Testis (tissue), 3 donors: ENCODE data around the gene MAN1C1. TPM values are rescaled to one million over a fixed set of nuclear protein-coding genes. Genes with fewer than 3 reads are reported as not detected.

Experiments
- DNase-seq: peaks from one replicate; pipeline ENCODE4 v3.0.0-alpha.2; 2019
- H3K27ac ChIP-seq, 2 donors: fragments of 200-600 bp; sonication (generic); one replicate each; pipeline ENCODE4 v1.5.1; 2019
- H3K27me3 ChIP-seq: fragments of 200-600 bp; sonication (generic); one replicate; pipeline ENCODE4 v1.5.1; 2019
- H3K36me3 ChIP-seq: fragments of 200-600 bp; sonication (generic); one replicate; pipeline ENCODE4 v1.5.1; 2017; ENCODE audit warnings: low read depth; ENCODE audit errors: missing control alignments
- H3K4me1 ChIP-seq: fragments of 200-600 bp; sonication (generic); one replicate; pipeline ENCODE4 v1.5.1; 2019
- H3K4me3 ChIP-seq, 2 donors: fragments of 200-600 bp; sonication (generic); one replicate each; pipeline ENCODE4 v1.5.1; 2017 to 2019
- H3K9me3 ChIP-seq: fragments of 200-600 bp; sonication (generic); one replicate; pipeline ENCODE4 v1.5.1; 2017
- POLR2A ChIP-seq: fragments of 450-650 bp; IDR thresholded peaks from one replicate; pipeline ENCODE4 v1.6.1; 2017; ENCODE audit warnings: antibody characterized with exemption, mild to moderate bottlenecking, moderate library complexity
- WGBS, 2 donors: methylation state at CpG; one replicate each; pipeline ENCODE4 v1.1.5; 2018; 5-methylcytosine and 5-hydroxymethylcytosine counted together
- intact Hi-C: fragments of 100-400 bp; cut with DNase I; formaldehyde crosslinking; loops from one replicate; pipeline ENCODE4 v1.15.1; 2023; ENCODE audit warnings: low total_unique reads
- polyA plus RNA-seq: library from polyadenylated mRNA; stranded (reverse); fragments of 350-450 nt; fragmentation: Illumina TruSeq; extraction: RNeasy Lipid Tissue Mini Kit (QIAGEN cat#74804); gene quantifications from one replicate; pipeline ENCODE4 v1.2.3, GENCODE V29; 2014; ENCODE audit warnings: low read depth, low replicate concordance; ENCODE audit not compliant: insufficient read depth
- total RNA-seq, 2 donors: library from RNA; depleted of rRNA; stranded (reverse); fragments of >200 nt; gene quantifications; one replicate each; pipeline ENCODE4 v1.2.3, GENCODE V29; 2016
- TF ChIP-seq, protein P1 (sequence below), 3 experiments: fragments of 450-650 bp in 2 of 3; fragments of 200-600 bp in 1 of 3; sonication (generic) in 1 of 3; IDR thresholded peaks; one replicate each; pipeline ENCODE4 v1.5.1; 2016 to 2019; ENCODE audit warnings: antibody characterized with exemption in 3 of 3, mild to moderate bottlenecking in 2 of 3, moderate library complexity in 1 of 3

MAN1C1 gene
- total and polyA plus RNA-seq, 3 donors from 2014 or later = 12.8 to 21.1 (median 14.8) TPM

DNA sequence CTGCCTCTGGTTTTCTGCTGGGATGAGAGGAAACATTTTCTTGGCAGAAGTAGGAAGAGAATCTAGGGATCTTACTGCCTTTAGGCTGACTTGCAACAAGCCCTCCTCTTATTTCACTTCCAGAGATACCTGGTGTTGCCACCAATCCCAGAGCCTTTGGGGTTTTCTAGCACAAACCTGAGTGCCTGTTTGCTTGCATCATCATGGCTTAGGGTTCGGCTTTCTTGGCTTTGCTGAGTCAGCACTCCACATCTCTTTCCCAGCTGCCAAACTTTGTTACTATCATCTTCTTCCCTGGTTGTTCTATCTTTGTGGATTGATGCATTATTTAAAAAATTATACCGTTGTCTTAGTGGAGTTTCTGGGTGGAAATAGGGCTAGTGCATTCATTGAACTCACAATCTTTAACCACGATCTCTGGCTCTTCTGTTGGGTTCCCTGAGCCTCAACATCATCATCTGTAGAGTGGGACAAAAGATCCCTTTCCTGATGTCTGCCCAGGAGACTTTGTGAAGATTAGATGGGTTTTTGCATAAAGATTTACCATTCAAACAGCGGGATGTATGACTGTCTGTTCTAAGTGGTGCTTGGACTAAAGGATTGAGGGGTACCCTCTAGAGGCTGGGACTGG is 106.8 kb downstream of the MAN1C1 start:
- Histone ChIP-seq H3K36me3 (no peaks in the 10 kb centered on the region), H3K27me3 (no peaks in the 10 kb centered on the region), H3K4me3 (no peak overlapping the region), H3K4me1 (peaks cover 13% of the 10 kb centered on the region), H3K27ac (no peak overlapping the region), H3K9me3 (no peaks in the 10 kb centered on the region)
- TF ChIP-seq POLR2A = no peak
- TF ChIP-seq, protein P1, sequence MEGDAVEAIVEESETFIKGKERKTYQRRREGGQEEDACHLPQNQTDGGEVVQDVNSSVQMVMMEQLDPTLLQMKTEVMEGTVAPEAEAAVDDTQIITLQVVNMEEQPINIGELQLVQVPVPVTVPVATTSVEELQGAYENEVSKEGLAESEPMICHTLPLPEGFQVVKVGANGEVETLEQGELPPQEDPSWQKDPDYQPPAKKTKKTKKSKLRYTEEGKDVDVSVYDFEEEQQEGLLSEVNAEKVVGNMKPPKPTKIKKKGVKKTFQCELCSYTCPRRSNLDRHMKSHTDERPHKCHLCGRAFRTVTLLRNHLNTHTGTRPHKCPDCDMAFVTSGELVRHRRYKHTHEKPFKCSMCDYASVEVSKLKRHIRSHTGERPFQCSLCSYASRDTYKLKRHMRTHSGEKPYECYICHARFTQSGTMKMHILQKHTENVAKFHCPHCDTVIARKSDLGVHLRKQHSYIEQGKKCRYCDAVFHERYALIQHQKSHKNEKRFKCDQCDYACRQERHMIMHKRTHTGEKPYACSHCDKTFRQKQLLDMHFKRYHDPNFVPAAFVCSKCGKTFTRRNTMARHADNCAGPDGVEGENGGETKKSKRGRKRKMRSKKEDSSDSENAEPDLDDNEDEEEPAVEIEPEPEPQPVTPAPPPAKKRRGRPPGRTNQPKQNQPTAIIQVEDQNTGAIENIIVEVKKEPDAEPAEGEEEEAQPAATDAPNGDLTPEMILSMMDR (IDR thresholded peaks at IDR 0.05) = no peak
- intact Hi-C loops = no loop called here
- WGBS, 2 donors = 81 to 84% methylated on average over 4 of the region's 4 CpGs
- no peak for DNase-seq

DNA sequence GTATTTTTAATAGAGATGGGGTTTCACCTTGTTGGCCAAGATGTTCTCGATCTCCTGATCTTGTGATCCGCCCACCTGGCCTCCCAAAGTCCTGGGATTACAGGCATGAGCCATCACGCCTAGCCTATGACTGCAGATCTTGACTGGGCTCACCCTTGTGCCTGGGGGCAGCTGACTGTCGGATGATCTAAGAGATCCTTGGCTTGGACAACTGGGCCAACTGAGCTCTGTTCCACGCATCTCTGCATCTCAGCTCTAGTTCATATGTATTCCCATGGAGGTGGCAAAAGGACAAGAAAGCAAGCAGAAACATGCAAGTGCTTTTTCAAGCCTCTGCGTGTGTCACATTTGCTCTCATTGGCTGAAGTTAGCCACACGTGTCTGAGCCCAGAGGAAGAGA is 107.6 kb downstream of the MAN1C1 start:
- no peaks in the 10 kb centered on the region for H3K36me3 ChIP-seq
- intact Hi-C loops = no loop called here
- WGBS, 2 donors = 89 to 91% methylated on average over 7 of the region's 7 CpGs
- H3K27ac ChIP-seq = no peak overlapping the region
- peaks cover 19% of the 10 kb centered on the region for H3K4me1 ChIP-seq
- TF ChIP-seq POLR2A = no peak
- TF ChIP-seq, protein P1 (IDR thresholded peaks at IDR 0.05) = no peak
- H3K9me3 ChIP-seq = no peaks in the 10 kb centered on the region
- no peaks in the 10 kb centered on the region for H3K27me3 ChIP-seq
- DNase-seq = no peak
- H3K4me3 ChIP-seq = no peak overlapping the region

DNA sequence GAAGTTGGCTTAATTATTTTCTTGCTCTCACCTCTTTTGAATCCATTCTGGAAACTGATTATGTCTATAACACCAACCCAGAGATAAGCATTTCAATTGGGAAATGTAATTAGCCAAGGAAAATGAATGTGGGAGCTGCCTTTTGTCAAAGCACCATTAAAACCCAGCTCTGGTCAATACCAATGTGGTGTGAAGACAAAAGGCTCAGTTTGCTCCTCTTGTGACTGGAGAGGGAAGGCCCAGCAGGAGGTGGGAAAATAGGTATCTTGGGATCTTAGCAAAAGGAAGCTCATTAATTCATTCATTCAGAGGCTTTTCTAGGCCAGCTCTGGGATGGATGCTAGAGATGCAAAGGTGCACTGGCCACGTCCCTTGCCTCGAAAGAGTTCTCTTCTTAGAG is 108.4 kb downstream of the MAN1C1 start:
- TF ChIP-seq POLR2A = no peak
- TF ChIP-seq, protein P1 (IDR thresholded peaks at IDR 0.05) = no peak

DNA sequence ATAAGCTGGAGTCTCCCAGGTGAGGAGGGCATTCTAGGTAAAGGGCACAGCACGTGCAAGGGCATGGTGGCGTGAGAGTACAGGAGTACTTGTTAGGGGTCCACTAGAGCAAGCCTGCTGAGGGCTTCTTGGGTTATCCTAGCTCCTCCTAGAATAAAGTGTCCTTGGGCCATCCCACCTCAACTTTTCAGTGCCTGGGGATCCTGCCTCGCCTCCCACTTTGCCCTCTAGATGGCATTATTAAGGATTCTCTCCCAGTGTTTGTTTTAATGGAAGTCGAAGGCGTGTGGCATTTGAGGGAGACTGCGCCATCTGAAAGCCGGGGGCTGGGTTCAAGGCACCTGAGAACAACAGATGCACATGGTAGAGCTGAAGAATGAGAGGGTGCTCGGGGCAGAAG is 108.9 kb downstream of the MAN1C1 start:
- H3K9me3 ChIP-seq = no peaks in the 10 kb centered on the region
- no peak overlapping the region for H3K4me3 ChIP-seq
- no peaks in the 10 kb centered on the region for H3K36me3 ChIP-seq
- intact Hi-C loops = no loop called here
- H3K4me1 ChIP-seq = peaks cover 28% of the 10 kb centered on the region
- no peak overlapping the region for H3K27ac ChIP-seq
- WGBS, 2 donors = 95 to 98% methylated on average over 7 to 8 of the region's 8 CpGs
- no peak for DNase-seq
- no peaks in the 10 kb centered on the region for H3K27me3 ChIP-seq
- no peak for TF ChIP-seq POLR2A
- TF ChIP-seq, protein P1 (IDR thresholded peaks at IDR 0.05) = no peak

More for the DNA sequence above, 108.4 kb downstream of the MAN1C1 start:
- no peaks in the 10 kb centered on the region for H3K36me3 ChIP-seq
- 93 to 94% methylated on average over 2 of the region's 2 CpGs for whole genome bisulfite sequencing, 2 donors
- no peaks in the 10 kb centered on the region for H3K9me3 ChIP-seq
- H3K4me1 ChIP-seq = peaks cover 23% of the 10 kb centered on the region
- H3K4me3 ChIP-seq = no peak overlapping the region
- intact Hi-C loops = no loop called here
- DNase-seq = no peak
- H3K27ac ChIP-seq = no peak overlapping the region
- H3K27me3 ChIP-seq = no peaks in the 10 kb centered on the region

DNA sequence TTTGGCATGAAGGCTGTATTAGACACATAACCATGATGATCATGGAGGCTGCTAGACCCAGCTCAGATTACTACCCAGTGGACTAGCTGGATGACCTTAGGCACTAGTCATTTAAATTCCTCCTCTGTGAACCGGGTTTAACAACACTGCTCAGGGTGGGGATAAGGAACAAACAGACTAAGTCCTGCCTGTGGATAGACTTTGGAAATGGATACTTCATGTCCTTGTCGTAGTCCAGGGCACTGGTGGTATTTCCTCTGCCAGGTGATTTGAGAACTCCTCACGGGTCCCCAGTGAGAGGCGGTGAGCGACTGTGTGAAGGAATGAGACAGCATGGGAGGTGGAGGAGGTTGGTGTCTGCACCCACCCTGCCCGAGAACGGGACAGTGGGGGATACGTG is 110.5 kb downstream of the MAN1C1 start:
- intact Hi-C loops = no loop called here
- Histone ChIP-seq H3K4me1 (peaks cover 31% of the 10 kb centered on the region), H3K36me3 (no peaks in the 10 kb centered on the region), H3K9me3 (no peaks in the 10 kb centered on the region), H3K27me3 (no peaks in the 10 kb centered on the region), H3K4me3 (no peak overlapping the region), H3K27ac (peak overlapping the region in 1 of 2 donors; percentile 15)
- DNase-seq = no peak
- 69 to 82% methylated on average over 8 of the region's 8 CpGs for WGBS, 2 donors
- TF ChIP-seq POLR2A = no peak
- TF ChIP-seq, protein P1 (IDR thresholded peaks at IDR 0.05) = no peak
